Lower leg skin (tissue), 4 donors: Measurements from ENCODE around the gene ADAMTS14. TPM values are rescaled to one million over a fixed set of nuclear protein-coding genes. Genes with fewer than 3 reads are reported as not detected.

ENCODE experiments used
- DNase-seq, 2 donors: peaks; one replicate each; pipeline ENCODE4 v3.0.0-alpha.2; 2019; ENCODE audit warnings: low spot score in 2 of 2
- H3K4me3 ChIP-seq: fragments of 200-600 bp; sonication (generic); 2 replicates; pipeline ENCODE4 v1.5.1; 2017; ENCODE audit warnings: mild to moderate bottlenecking, low read depth; ENCODE audit not compliant: poor library complexity, severe bottlenecking
- POLR2A ChIP-seq, 2 donors: fragments of 450-650 bp; IDR thresholded peaks; one replicate each; pipeline ENCODE4 v1.6.1; 2016 to 2017; ENCODE audit warnings: antibody characterized with exemption in 2 of 2, mild to moderate bottlenecking in 1 of 2, moderate library complexity in 1 of 2
- WGBS, 2 donors: methylation state at CpG; one replicate each; pipeline ENCODE4 v1.1.5; 2018; 5-methylcytosine and 5-hydroxymethylcytosine counted together
- intact Hi-C: fragments of 100-400 bp; cut with DNase I; formaldehyde crosslinking; loops from one replicate; pipeline ENCODE4 v1.15.0; 2023; ENCODE audit warnings: low total_unique reads
- total RNA-seq, 4 donors: library from RNA; depleted of rRNA; stranded (reverse); fragments of >200 nt; gene quantifications; one replicate each; pipeline ENCODE4 v1.1.0, GENCODE V29; 2016
- TF ChIP-seq, protein P1 (sequence below), 3 donors: fragments of 450-650 bp; IDR thresholded peaks; one replicate each; pipeline ENCODE4 v1.5.1; 2016; ENCODE audit warnings: antibody characterized with exemption in 3 of 3, mild to moderate bottlenecking in 3 of 3, moderate library complexity in 2 of 3

ADAMTS14 gene
- total RNA-seq, 4 donors from 2014 or later = 0.22 to 1.0 (median 0.34) TPM; not detected in 1

- 82 to 85% methylated on average over 8 of the region's 8 CpGs for WGBS, 2 donors
- H3K4me3 ChIP-seq = no peak overlapping the region
- DNase-seq = peak in 1 of 2 donors; percentile 80
- TF ChIP-seq, protein P1, sequence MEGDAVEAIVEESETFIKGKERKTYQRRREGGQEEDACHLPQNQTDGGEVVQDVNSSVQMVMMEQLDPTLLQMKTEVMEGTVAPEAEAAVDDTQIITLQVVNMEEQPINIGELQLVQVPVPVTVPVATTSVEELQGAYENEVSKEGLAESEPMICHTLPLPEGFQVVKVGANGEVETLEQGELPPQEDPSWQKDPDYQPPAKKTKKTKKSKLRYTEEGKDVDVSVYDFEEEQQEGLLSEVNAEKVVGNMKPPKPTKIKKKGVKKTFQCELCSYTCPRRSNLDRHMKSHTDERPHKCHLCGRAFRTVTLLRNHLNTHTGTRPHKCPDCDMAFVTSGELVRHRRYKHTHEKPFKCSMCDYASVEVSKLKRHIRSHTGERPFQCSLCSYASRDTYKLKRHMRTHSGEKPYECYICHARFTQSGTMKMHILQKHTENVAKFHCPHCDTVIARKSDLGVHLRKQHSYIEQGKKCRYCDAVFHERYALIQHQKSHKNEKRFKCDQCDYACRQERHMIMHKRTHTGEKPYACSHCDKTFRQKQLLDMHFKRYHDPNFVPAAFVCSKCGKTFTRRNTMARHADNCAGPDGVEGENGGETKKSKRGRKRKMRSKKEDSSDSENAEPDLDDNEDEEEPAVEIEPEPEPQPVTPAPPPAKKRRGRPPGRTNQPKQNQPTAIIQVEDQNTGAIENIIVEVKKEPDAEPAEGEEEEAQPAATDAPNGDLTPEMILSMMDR (IDR thresholded peaks at IDR 0.05) = no peak
- TF ChIP-seq POLR2A (IDR thresholded peaks at IDR 0.05) = no peak
- intact Hi-C loops = no loop called here
These were observed 99.2 kb downstream of the ADAMTS14 start for GRCh38 chr10:70771311-70772194.

DNA sequence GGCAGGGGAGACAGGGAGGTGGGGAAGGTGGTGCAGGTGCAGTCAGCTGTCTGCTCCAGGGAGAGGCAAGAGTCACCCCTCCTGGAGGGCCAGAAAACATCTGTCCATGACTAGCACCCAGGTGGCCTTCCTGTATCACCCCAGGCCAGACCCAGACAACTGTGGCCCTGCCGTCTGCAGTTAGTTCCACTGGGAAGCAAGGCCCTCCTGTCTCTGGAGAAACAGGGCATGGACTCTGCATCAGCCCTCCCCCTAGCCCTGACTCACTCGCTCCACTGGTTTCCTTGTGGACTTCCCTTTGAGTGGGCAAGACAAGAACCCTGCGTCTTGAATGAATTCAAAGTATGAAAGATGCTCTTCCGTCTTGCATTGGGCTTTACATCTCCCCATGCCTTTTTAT, 100.3 kb downstream of the ADAMTS14 start:
- intact Hi-C loops = no loop called here
- TF ChIP-seq, protein P1 (IDR thresholded peaks at IDR 0.05) = no peak
- TF ChIP-seq POLR2A (IDR thresholded peaks at IDR 0.05) = no peak
- peak in 1 of 2 donors; percentile 45 for DNase-seq
- 81 to 92% methylated on average over 4 of the region's 4 CpGs for WGBS, 2 donors
- no peak overlapping the region for H3K4me3 ChIP-seq

DNA sequence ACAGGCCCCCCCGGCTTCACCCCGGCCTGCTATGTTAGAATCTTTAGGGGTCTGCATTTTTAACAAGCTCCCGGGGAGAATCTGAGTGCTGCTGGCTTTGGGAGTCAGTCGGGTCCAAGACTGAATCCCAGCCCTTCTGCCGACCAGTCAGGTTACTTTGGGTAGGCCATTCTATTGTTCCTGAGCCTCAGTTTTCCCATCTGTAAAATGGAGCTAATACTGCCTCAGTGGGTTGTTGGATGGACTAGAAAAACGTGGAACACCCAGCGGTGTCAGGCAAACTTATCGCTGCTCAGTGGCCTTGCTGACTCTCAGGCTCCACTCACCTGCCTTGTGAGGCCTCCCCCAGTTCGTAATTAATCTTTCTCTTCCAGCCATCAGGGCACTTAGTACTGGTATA, 101.2 kb downstream of the ADAMTS14 start:
- DNase-seq = peak in 1 of 2 donors; percentile 36
- H3K4me3 ChIP-seq = no peak overlapping the region
- no peak for TF ChIP-seq POLR2A (IDR thresholded peaks at IDR 0.05)
- TF ChIP-seq, protein P1 (IDR thresholded peaks at IDR 0.05) = no peak
- 95 to 97% methylated on average over 8 of the region's 9 CpGs for WGBS, 2 donors
- intact Hi-C loops = no loop called here

DNA sequence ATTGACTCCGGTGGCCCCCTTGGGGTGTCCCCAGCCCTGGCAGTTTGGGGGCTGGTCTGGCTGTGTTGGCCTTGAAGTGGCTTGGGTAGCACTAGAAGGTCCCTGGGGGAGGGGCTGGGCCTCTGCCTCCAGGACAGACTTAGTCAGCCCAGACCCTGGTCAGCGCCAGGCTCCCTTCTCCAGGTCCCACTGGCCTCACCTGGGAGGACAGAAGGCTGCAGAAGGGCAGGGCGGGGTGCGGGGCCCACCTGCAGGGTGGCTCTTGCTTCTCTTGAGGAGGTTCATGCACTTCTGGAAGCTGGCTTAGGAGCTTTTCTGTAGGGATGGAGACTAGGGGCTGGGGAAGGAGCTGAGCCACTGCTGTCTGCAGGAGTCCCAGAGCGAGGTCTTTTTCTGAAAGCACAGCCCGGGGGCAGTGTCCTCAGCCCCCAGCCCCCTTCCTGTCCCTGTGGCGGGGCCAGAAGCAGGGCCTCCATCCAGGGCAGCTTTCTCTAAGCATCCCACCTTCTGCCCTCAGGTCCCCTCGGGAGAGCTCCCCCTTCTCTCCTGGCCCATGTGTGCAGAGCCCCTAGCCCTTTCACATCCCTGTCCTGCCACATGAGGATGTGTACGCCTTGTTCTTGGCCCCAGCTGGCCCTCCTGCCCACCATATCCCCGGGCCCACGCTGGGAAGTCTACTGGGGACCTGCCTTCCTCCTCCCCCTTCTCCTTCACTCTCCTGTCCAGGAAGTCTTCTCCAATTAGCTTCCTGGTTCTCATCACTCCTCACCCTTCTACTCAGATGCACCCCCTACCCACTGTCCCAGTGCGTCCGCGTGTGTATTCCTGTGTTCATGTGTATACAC, 101.9 kb downstream of the ADAMTS14 start:
- TF ChIP-seq, protein P1 (IDR thresholded peaks at IDR 0.05) = no peak
- TF ChIP-seq POLR2A (IDR thresholded peaks at IDR 0.05) = no peak
- WGBS, 2 donors = 86 to 92% methylated on average over 13 to 14 of the region's 14 CpGs
- intact Hi-C loops = no loop called here
- H3K4me3 ChIP-seq = no peak overlapping the region
- peak in 1 of 2 donors; percentile 66 for DNase-seq

DNA sequence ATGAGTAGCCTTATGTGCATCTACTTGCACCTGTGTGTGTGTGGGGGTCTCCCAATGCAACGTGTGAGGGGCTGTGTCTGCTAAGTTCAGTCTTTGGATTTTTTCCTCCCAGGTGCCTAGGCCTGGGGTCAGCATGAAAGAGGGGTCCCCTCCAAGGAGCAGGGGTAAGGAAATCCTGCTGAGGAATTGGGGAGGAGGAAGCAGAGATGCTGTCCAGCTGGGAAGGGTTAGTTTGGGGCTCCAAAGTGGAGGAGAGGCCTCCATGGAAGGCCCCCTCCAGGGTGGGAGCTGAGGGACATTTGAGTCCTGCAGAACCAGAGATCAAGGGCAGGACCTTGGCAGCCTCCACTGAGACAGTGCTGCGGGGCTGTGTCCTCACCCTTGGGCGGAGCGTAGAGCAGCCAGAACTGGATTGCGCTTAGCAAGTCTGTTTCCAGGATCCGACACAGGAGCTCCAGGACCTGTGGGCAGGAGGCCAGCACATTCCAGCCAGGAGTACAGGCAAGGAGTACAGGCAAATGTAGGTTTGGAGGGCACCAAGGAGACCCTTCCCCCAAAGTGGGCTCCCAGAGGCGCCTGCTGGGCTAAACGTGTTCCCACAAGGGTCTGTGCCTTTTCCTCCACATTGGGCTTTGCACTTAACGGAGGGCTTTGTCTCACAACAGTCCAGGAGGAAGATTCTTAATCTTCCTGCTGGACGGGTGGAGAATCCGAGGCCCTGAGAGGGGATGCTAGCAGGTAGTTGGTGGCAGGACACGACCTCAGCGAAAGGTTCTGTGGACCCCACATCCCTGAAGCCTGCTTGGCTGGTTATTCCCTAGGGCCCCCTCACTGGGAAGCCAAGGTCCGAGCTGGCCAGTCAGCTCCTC, 102.7 kb downstream of the ADAMTS14 start:
- WGBS, 2 donors = 56 to 70% methylated on average over 13 to 14 of the region's 14 CpGs
- intact Hi-C loops = no loop called here
- H3K4me3 ChIP-seq = no peak overlapping the region
- TF ChIP-seq, protein P1 (IDR thresholded peaks at IDR 0.05) = no peak
- DNase-seq = peak in 1 of 2 donors; percentile 88
